Measurements from ENCODE around the gene KIRREL1. TPM values are rescaled to one million over a fixed set of nuclear protein-coding genes. Genes with fewer than 3 reads are reported as not detected.

KIRREL1 gene
- total RNA-seq, 1 experiment from 2014 or later: 145 TPM

GRCh38 chr1:158046715-158047510, 53.5 kb downstream of the KIRREL1 start:
- intact Hi-C loops (cut with micrococcal nuclease; ENCODE audit: unreplicated experiment): no loop called here
- CTCF ChIA-PET: no interaction called here

More at GRCh38 chr1:158046715-158047510, 53.5 kb downstream of the KIRREL1 start:
- ATAC-seq (no peak), DNase-seq (ENCODE audit: low read depth, low spot score) (no peak)
- POLR2A ChIA-PET: no interaction called here
- Histone ChIP-seq H3K4me1 (ENCODE audit: control insufficient read depth, insufficient read depth, low read length) (peaks cover 52% of the 10 kb centered on the region), H3K4me3 (ENCODE audit: low read depth in 2 of 2, low read length in 2 of 2) (no peak overlapping the region), H3K27me3 (ENCODE audit: control insufficient read depth, insufficient read depth, low read length) (no peaks in the 10 kb centered on the region), H3K27ac (ENCODE audit: low read length) (no peak overlapping the region; the same call in 1 of the 2 replicates), H3K36me3 (ENCODE audit: control insufficient read depth, insufficient read depth, low read length) (no peaks in the 10 kb centered on the region), H3K9me3 (ENCODE audit: control insufficient read depth, insufficient read depth, low read depth, low read length) (no peaks in the 10 kb centered on the region)
- TF ChIP-seq CTCF (IDR thresholded peaks at IDR 0.05): no peak
- TF ChIP-seq TCF7L2 (IDR thresholded peaks at IDR 0.05; ENCODE audit: low read depth, low read length): no peak
- TF ChIP-seq SIN3A (IDR thresholded peaks at IDR 0.05; ENCODE audit: borderline replicate concordance, insufficient read depth, low read depth, low read length): no peak
- TF ChIP-seq POLR2AphosphoS5 (IDR thresholded peaks at IDR 0.05; ENCODE audit: low read depth, low read length): no peak
- no peak for TF ChIP-seq REST (IDR thresholded peaks at IDR 0.05; ENCODE audit: insufficient read depth in 1 of 2, low read depth in 2 of 2, low read length in 1 of 2)
- BruUV-seq (replicated peaks): no TSS peak
- in situ Hi-C loops (cut with HindIII; ENCODE audit: low pct_unique_long_range_greater_than_20kb, low sequenced_read_pairs): no loop called here

Measured in Panc1 (cell line).